HEK293 (cell line): Measurements from ENCODE around the gene NEUROG3.

Experiments
- CTCF ChIP-seq: fragments of 450-650 bp; formaldehyde crosslinking; IDR thresholded peaks from 2 replicates; pipeline ENCODE4 v1.5.1; 2016; ENCODE audit warnings: missing biosample characterization, missing genetic modification characterization
- GLI4 ChIP-seq: fragments of 450-650 bp; formaldehyde crosslinking; IDR thresholded peaks from 2 replicates; pipeline ENCODE4 v1.5.1; 2016; ENCODE audit warnings: missing biosample characterization, missing genetic modification characterization
- PBX3 ChIP-seq: sonication (generic); formaldehyde crosslinking; IDR thresholded peaks from 2 replicates; pipeline ENCODE4 v1.8.1; 2022; ENCODE audit warnings: mild to moderate bottlenecking, moderate library complexity, missing genetic modification reagents
- TCF7L2 ChIP-seq: IDR thresholded peaks from 2 replicates; pipeline ENCODE4 v1.6.1; 2011; ENCODE audit warnings: low read depth, mild to moderate bottlenecking, inconsistent platforms, low read length, moderate library complexity, borderline replicate concordance
- YY1 ChIP-seq: fragments of 450-650 bp; formaldehyde crosslinking; IDR thresholded peaks from 2 replicates; pipeline ENCODE4 v1.5.1; 2018; ENCODE audit warnings: missing biosample characterization, missing genetic modification characterization
- ZBTB26 ChIP-seq: fragments of 450-650 bp; formaldehyde crosslinking; optimal IDR thresholded peaks from 2 replicates; pipeline ENCODE3; 2016; ENCODE audit warnings: missing biosample characterization, mild to moderate bottlenecking, missing genetic modification characterization
- ZNF2 ChIP-seq: fragments of 450-650 bp; formaldehyde crosslinking; IDR thresholded peaks from 2 replicates; pipeline ENCODE4 v1.5.1; 2016; ENCODE audit warnings: missing biosample characterization, missing genetic modification characterization
- ZNF398 ChIP-seq: fragments of 450-650 bp; formaldehyde crosslinking; IDR thresholded peaks from 2 replicates; pipeline ENCODE4 v1.5.1; 2017; ENCODE audit warnings: missing biosample characterization, missing genetic modification characterization
- ZNF580 ChIP-seq: fragments of 450-650 bp; formaldehyde crosslinking; IDR thresholded peaks from 2 replicates; pipeline ENCODE4 v1.5.1; 2016; ENCODE audit warnings: missing biosample characterization, missing genetic modification characterization
- ZNF600 ChIP-seq: fragments of 450-650 bp; formaldehyde crosslinking; IDR thresholded peaks from 2 replicates; pipeline ENCODE4 v1.5.1; 2016; ENCODE audit warnings: missing biosample characterization, missing genetic modification characterization
- ZNF629 ChIP-seq: fragments of 450-650 bp; formaldehyde crosslinking; IDR thresholded peaks from 2 replicates; pipeline ENCODE4 v1.5.1; 2017; ENCODE audit warnings: missing biosample characterization, missing genetic modification characterization
- ZNF837 ChIP-seq: fragments of 450-650 bp; formaldehyde crosslinking; IDR thresholded peaks from 2 replicates; pipeline ENCODE4 v1.5.1; 2016; ENCODE audit warnings: missing biosample characterization, missing genetic modification characterization
- ZSCAN23 ChIP-seq: fragments of 450-650 bp; formaldehyde crosslinking; IDR thresholded peaks from 2 replicates; pipeline ENCODE4 v1.5.1; 2016; ENCODE audit warnings: missing biosample characterization, missing genetic modification characterization

GRCh38 chr10:69580435-69580834 is 7.2 kb upstream of the NEUROG3 start:
- TF ChIP-seq CTCF (tag by site-specific recombination) (no peak), YY1 (tag by site-specific recombination) (no peak), ZNF580 (tag by site-specific recombination) (no peak), PBX3 (CRISPR knock-in tag) (no peak), TCF7L2 (no peak), ZNF837 (no peak), ZBTB26 (tag by site-specific recombination) (no peak), ZNF2 (tag by site-specific recombination) (no peak), ZNF600 (tag by site-specific recombination) (no peak), GLI4 (tag by site-specific recombination) (no peak), ZNF629 (tag by site-specific recombination) (no peak), ZSCAN23 (tag by site-specific recombination) (no peak), ZNF398 (tag by site-specific recombination) (no peak)
